ENCODE results near the gene SPG21. TPM values are rescaled to one million over a fixed set of nuclear protein-coding genes. Genes with fewer than 3 reads are reported as not detected.

The SPG21 gene
- total RNA-seq, 3 donors from 2014 or later = 91.5 to 109 (median 92.8) TPM

DNA sequence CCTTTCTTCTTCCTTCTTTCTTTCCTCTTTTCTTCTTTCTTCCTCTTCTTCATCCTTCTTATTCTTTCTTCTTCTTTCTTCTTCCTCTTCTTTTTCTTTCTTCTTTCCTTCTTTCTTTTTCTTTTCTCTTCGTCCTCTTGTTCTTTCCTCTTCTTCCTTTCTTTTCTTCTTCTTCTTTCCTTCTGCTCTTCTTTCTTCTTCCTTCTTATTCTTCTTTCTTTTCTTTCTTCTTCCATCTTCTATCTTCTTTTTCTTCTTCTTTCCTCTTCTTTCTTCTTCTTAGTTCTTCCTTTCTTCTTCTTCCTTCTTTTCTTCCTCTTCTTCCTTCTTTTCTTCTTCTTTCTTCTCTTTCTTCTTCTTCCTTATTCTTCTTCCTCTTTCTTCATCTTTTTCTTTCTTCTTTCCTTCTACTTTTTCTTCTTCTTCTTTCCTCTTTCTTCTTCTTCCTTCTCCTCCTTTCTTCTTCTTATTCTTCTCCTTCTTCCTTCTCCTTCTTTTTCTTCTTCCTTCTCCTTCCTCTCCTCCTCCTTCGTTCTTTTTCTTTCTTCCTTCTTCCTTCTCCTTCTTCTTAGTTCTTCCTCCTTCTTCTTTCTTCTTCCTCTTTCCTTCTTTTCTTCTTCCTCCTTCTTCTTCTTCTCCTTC is 37.8 kb downstream of the SPG21 start:
- TF ChIP-seq POLR2AphosphoS5 (IDR thresholded peaks at IDR 0.05) (no peak), POLR2A (IDR thresholded peaks at IDR 0.05) (no peak)
- TF ChIP-seq, protein P1, sequence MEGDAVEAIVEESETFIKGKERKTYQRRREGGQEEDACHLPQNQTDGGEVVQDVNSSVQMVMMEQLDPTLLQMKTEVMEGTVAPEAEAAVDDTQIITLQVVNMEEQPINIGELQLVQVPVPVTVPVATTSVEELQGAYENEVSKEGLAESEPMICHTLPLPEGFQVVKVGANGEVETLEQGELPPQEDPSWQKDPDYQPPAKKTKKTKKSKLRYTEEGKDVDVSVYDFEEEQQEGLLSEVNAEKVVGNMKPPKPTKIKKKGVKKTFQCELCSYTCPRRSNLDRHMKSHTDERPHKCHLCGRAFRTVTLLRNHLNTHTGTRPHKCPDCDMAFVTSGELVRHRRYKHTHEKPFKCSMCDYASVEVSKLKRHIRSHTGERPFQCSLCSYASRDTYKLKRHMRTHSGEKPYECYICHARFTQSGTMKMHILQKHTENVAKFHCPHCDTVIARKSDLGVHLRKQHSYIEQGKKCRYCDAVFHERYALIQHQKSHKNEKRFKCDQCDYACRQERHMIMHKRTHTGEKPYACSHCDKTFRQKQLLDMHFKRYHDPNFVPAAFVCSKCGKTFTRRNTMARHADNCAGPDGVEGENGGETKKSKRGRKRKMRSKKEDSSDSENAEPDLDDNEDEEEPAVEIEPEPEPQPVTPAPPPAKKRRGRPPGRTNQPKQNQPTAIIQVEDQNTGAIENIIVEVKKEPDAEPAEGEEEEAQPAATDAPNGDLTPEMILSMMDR (IDR thresholded peaks at IDR 0.05) = no peak
- no peaks in the 10 kb centered on the region for H3K27me3 ChIP-seq
- no peaks in the 10 kb centered on the region for H3K4me1 ChIP-seq
- H3K36me3 ChIP-seq = no peaks in the 10 kb centered on the region
- no peaks in the 10 kb centered on the region for H3K9me3 ChIP-seq
- H3K27ac ChIP-seq = no peak overlapping the region
- DNase-seq (ENCODE audit: low spot score in 2 of 2) = no peak
- intact Hi-C loops (cut with DNase I; ENCODE audit: low total_unique reads) = no loop called here
- no peak overlapping the region for H3K4me3 ChIP-seq

DNA sequence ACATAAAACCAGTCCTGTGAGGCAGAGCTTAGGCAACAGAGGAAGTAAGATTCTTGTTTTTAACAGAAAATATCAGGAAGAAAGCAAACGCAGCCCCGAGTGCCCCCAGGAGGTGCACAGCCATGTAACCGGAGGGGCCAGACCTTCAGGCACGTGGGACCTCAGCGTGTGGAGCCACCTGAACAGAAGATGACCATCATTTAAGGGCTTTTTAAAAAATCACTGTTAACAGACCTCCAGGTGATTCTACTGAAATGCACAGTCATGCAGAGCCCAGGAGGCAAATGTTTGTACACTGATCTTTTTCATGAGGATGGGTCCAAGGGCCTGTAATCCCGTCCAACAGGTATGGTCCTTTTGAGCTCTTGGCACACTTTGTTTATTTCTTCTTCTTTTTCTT is 38.8 kb downstream of the SPG21 start:
- Histone ChIP-seq H3K27me3 (no peaks in the 10 kb centered on the region), H3K36me3 (no peaks in the 10 kb centered on the region), H3K4me1 (no peaks in the 10 kb centered on the region), H3K4me3 (no peak overlapping the region), H3K9me3 (no peaks in the 10 kb centered on the region), H3K27ac (no peak overlapping the region)
- TF ChIP-seq POLR2A (IDR thresholded peaks at IDR 0.05) (no peak), POLR2AphosphoS5 (IDR thresholded peaks at IDR 0.05) (no peak)
- TF ChIP-seq, protein P1 (IDR thresholded peaks at IDR 0.05) = no peak
- DNase-seq (ENCODE audit: low spot score in 2 of 2) = no peak
- intact Hi-C loops (cut with DNase I; ENCODE audit: low total_unique reads) = no loop called here

DNA sequence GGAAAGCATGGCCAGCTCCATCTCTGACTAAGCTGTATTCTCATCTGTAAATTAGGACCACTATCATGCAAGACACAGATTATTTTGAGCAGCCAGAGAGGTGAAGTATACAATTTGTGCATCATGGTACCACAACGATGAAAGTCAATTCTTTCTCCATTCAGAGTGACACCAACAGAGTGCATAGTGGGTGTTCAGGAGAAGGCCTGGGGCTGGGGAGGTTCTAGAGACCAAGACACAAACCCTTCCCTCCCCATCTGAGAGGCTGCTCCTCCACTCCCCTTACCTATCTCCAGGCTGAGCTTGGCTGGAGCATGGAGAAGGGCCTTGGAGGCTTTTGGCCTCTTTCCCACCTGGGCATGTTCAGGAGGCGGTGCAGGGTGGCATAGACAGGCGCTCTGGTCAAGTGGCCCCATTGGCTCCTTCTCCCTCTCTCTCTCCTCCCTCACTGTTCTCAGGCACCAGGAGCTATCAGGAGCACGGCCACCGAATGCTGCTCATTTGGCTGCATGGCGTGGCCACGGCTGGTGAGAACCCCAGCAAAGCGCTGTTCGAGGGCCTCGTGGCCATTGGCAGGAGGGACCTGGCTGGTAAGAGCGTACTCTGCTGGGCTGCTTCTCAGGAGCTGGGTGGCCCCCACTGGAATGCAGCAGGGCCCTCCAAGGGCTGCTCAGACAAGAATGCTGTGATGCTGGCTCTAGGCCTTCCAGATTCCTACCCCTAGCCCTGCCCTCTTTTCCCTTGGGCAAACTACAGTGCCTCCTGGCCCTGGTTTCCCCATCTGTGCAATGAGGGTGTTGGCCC is 40.1 kb downstream of the SPG21 start:
- no peak overlapping the region for H3K4me3 ChIP-seq
- H3K36me3 ChIP-seq = no peaks in the 10 kb centered on the region
- no peaks in the 10 kb centered on the region for H3K9me3 ChIP-seq
- no peaks in the 10 kb centered on the region for H3K27me3 ChIP-seq
- DNase-seq (ENCODE audit: low spot score in 2 of 2) = no peak
- intact Hi-C loops (cut with DNase I; ENCODE audit: low total_unique reads) = no loop called here
- no peak overlapping the region for H3K27ac ChIP-seq
- no peak for TF ChIP-seq POLR2AphosphoS5 (IDR thresholded peaks at IDR 0.05)
- TF ChIP-seq POLR2A (IDR thresholded peaks at IDR 0.05) = no peak
- TF ChIP-seq, protein P1 (IDR thresholded peaks at IDR 0.05) = no peak
- H3K4me1 ChIP-seq = no peaks in the 10 kb centered on the region

DNA sequence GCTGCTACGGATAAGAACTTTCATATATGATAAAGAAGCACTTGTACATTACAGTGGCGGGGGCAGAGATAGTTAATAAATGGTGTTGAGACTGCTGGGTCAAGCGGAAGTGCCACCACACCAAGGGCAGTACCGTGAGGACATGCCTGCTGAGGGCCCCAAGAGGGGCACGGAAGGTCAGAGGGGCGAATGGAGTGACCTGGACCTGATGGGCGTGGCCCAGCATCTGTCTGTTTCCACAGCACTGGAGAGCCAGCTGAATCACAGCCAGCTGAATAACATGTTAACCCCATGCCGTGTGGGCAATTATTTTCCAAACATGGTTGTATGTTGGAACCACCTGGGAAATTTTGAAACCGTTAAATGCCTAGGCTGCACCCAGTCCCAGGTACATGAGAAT is 40.8 kb downstream of the SPG21 start:
- H3K27me3 ChIP-seq = no peaks in the 10 kb centered on the region
- H3K4me1 ChIP-seq = no peaks in the 10 kb centered on the region
- intact Hi-C loops (cut with DNase I; ENCODE audit: low total_unique reads) = no loop called here
- no peak for DNase-seq (ENCODE audit: low spot score in 2 of 2)
- no peaks in the 10 kb centered on the region for H3K9me3 ChIP-seq
- TF ChIP-seq, protein P1 (IDR thresholded peaks at IDR 0.05) = no peak
- H3K36me3 ChIP-seq = no peaks in the 10 kb centered on the region
- H3K4me3 ChIP-seq = no peak overlapping the region
- no peak overlapping the region for H3K27ac ChIP-seq

DNA sequence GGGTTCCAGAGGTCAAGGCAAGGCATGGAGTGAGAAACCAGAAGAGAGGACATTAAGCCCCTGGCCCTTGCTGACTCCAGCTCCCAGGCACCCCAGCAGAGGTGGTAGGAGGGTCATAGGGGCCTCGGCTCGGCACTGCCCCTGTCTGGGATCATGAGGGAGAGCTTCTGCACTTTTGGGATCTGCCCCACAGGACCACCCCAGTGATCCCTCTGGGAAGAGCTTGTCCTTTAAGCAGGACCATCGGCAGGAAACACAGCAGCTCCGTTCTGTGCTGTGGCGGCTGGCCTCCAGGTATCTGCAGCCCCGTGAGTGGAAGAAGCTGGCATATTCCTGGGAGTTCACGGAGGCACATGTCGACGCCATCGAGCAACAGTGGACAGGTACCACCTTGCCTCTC is 42.5 kb downstream of the SPG21 start:
- Histone ChIP-seq H3K27me3 (no peaks in the 10 kb centered on the region), H3K36me3 (no peaks in the 10 kb centered on the region), H3K9me3 (no peaks in the 10 kb centered on the region), H3K27ac (no peak overlapping the region), H3K4me3 (no peak overlapping the region), H3K4me1 (no peaks in the 10 kb centered on the region)
- no peak for DNase-seq (ENCODE audit: low spot score in 2 of 2)
- intact Hi-C loops (cut with DNase I; ENCODE audit: low total_unique reads) = no loop called here
- TF ChIP-seq POLR2A (IDR thresholded peaks at IDR 0.05) (no peak), POLR2AphosphoS5 (IDR thresholded peaks at IDR 0.05) (no peak)
- TF ChIP-seq, protein P1 (IDR thresholded peaks at IDR 0.05) = no peak

Data from breast epithelium (tissue), 4 donors.